ENCODE measurements around the gene SORT1.

SORT1 gene

DNA sequence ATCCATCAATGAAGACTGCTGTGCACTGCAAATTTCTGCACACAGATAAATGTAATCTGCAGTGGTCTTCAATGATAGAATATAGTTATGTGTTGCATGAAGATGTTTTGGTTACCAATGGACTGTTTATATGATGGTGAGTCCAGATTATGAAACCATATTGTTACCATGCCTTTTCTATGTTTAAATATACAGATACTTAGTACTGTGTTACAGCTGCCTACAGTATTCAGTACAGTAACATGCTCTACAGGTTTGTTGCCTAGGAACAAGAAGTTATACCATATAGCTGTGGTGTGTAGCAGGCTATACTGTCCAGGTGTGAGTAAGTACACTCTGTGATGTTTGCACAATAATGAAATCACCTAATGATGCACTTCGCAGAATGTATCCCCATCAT, 40.8 kb downstream of the SORT1 start:
- DNase-seq (ENCODE audit: insufficient read length, low spot score) (no peak), FAIRE-seq (no peak)

GRCh38 chr1:109356505-109356904, 41.2 kb downstream of the SORT1 start:
- FAIRE-seq (no peak), DNase-seq (ENCODE audit: insufficient read length, low spot score) (no peak)
- no peak for TF ChIP-seq CTCF (IDR thresholded peaks at IDR 0.05; ENCODE audit: insufficient read depth, missing control alignments)

More for the DNA sequence above, 40.8 kb downstream of the SORT1 start:
- no peak for TF ChIP-seq CTCF (IDR thresholded peaks at IDR 0.05; ENCODE audit: insufficient read depth, missing control alignments)

DNA sequence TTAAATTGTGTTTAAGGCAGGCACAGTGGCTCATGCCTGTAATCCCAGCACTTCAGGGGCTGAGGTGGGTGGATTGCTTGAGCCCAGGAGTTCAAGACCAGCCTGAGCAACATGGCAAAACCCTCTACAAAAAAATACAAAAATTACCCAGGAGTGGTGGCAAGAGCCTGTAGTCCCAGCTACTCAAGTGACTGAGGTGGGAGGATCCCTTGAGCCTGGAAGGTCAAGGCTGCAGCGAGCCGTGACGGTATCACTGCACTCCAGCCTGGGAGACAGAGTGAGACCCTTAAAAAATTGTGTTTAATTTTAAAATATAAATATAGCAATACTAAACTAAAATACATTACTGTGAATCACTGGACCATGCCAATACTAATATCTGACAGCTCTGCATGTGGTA, 42.8 kb downstream of the SORT1 start:
- no peak for FAIRE-seq
- DNase-seq (ENCODE audit: insufficient read length, low spot score), result no peak
- no peak for TF ChIP-seq CTCF (IDR thresholded peaks at IDR 0.05; ENCODE audit: insufficient read depth, missing control alignments)

GRCh38 chr1:109351457-109351856, 46.3 kb downstream of the SORT1 start:
- TF ChIP-seq CTCF (IDR thresholded peaks at IDR 0.05; ENCODE audit: insufficient read depth, missing control alignments), result no peak
- DNase-seq (ENCODE audit: insufficient read length, low spot score), result no peak
- no peak for FAIRE-seq

GRCh38 chr1:109350655-109351054, 47.1 kb downstream of the SORT1 start:
- no peak for DNase-seq (ENCODE audit: insufficient read length, low spot score)
- no peak for FAIRE-seq
- TF ChIP-seq CTCF (IDR thresholded peaks at IDR 0.05; ENCODE audit: insufficient read depth, missing control alignments), result no peak

DNA sequence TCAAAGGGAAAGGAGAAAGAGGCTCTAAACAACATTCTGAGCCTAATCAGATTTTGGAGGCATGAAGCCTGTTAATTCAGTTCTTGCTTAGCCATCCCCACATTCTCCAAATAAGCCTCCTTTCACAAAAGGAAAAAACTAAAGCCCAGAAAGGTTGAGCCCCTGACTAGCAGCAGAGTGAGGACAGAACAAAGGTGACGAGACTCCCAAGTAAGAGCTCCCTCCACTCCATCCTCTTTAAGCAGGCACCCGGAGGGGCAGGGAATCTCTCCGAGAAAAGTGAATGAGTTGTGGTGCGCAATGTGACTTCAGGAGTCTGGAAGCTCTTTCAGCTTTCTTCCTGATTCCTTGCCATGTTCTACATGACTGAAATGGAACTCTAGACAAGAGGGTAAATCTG, 47.5 kb downstream of the SORT1 start:
- DNase-seq (ENCODE audit: insufficient read length, low spot score), result no peak
- FAIRE-seq, result no peak
- TF ChIP-seq CTCF (IDR thresholded peaks at IDR 0.05; ENCODE audit: insufficient read depth, missing control alignments), result no peak

DNA sequence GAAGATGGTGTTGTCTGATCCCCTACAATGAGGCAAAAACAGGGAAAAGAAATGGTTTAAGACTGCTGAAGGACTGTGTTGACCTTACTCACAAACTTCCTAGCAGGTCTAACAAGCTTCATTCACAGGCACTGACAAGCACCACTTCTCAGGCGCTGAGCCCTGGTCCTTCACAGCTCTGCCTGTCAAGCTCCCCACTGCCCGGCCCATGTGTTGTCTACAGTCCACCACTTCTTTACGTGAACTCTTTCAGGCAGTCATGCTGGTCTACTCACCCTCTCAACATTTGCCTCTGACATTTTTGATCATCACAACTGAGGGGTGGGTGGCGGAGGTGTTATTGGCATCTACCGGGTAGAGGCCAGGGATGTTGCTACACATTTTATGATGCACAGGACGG, 50.2 kb downstream of the SORT1 start:
- TF ChIP-seq CTCF (IDR thresholded peaks at IDR 0.05; ENCODE audit: insufficient read depth, missing control alignments), result no peak
- DNase-seq (ENCODE audit: insufficient read length, low spot score) (no peak), FAIRE-seq (no peak)

Data from D721Med (cell line).